Heart right ventricle (tissue), 16 donors: ENCODE data around the gene AGPAT3. TPM values are rescaled to one million over a fixed set of nuclear protein-coding genes. Genes with fewer than 3 reads are reported as not detected.

Source experiments
- ATAC-seq, 8 donors: fragments of 200-7000 bp; cut with Tn5 transposase; one replicate each; pipeline ENCODE4 v1.9.1; 2020; ENCODE audit warnings: mild to moderate bottlenecking in 8 of 8, moderate library complexity in 8 of 8, moderate number of reproducible peaks in 1 of 8
- DNase-seq, 2 donors: peaks; one replicate each; pipeline ENCODE4 v3.0.0-alpha.2; 2020
- H3K27ac ChIP-seq, 10 donors: fragments of 200-600 bp; sonication (generic) in 2 of 10; one replicate each; pipeline versions ENCODE4 v1.5.0 to v1.8.0; 2020 to 2022; ENCODE audit warnings: mild to moderate bottlenecking in 3 of 10
- H3K27me3 ChIP-seq, 7 donors: fragments of 200-600 bp; one replicate each; pipeline ENCODE4 v1.8.0; 2021 to 2022; ENCODE audit warnings: mild to moderate bottlenecking in 2 of 7
- H3K36me3 ChIP-seq, 9 donors: fragments of 200-600 bp; sonication (generic) in 1 of 9; one replicate each; pipeline versions ENCODE4 v1.5.0 to v1.8.0; 2020 to 2022; ENCODE audit warnings: mild to moderate bottlenecking in 2 of 9
- H3K4me1 ChIP-seq, 9 donors: fragments of 200-600 bp; sonication (generic) in 1 of 9; one replicate each; pipeline versions ENCODE4 v1.5.0 to v1.8.0; 2020 to 2022; ENCODE audit warnings: mild to moderate bottlenecking in 4 of 9
- H3K4me3 ChIP-seq, 10 donors: fragments of 200-600 bp; sonication (generic) in 2 of 10; one replicate each; pipeline versions ENCODE4 v1.5.0 to v1.8.0; 2020 to 2022; ENCODE audit warnings: mild to moderate bottlenecking in 7 of 10, moderate library complexity in 2 of 10
- H3K9me3 ChIP-seq, 11 donors: fragments of 200-600 bp in 10 of 11; sonication (generic) in 2 of 11; one replicate each; pipeline versions ENCODE4 v1.5.0 to v1.8.0; 2013 to 2022; ENCODE audit warnings: mild to moderate bottlenecking in 2 of 11, control low read depth in 1 of 11, moderate library complexity in 1 of 11
- WGBS, 2 donors: extraction: QIAGEN DNeasy Blood & Tissue Kit; methylation state at CpG; one replicate each; pipeline ENCODE4 v1.1.7; 2013; ENCODE audit warnings: inconsistent platforms in 1 of 2; 5-methylcytosine and 5-hydroxymethylcytosine counted together
- intact Hi-C, 10 donors: fragments of 100-400 bp; cut with DNase I; formaldehyde crosslinking; loops; one replicate each; pipeline versions ENCODE4 v1.11.1 to v1.14.2; 2022
- polyA plus RNA-seq, 2 donors: library from polyadenylated mRNA; stranded (reverse); fragments of 200-250 nt; gene quantifications; one replicate each; pipeline ENCODE4 v1.2.3, GENCODE V29; 2013
- total RNA-seq, 10 donors: library from RNA; stranded (reverse); fragmentation: NEBNext Ultra II Directional in 3 of 10; extraction: Animal tissue kit (Norgen Biotek cat#: 25700) in 3 of 10; gene quantifications; one replicate each; pipeline versions ENCODE4 v1.2.1 to v1.2.4, GENCODE V29; 2021 to 2023
- TF ChIP-seq, protein P1 (sequence below), 9 donors: fragments of 200-600 bp; sonication (generic) in 2 of 9; IDR thresholded peaks; one replicate each; pipeline versions ENCODE4 v1.5.0 to v1.8.0; 2021 to 2022; ENCODE audit warnings: antibody characterized with exemption in 9 of 9, mild to moderate bottlenecking in 5 of 9, moderate library complexity in 1 of 9
- donor health status: Arrhythmogenic right ventricular cardiomyopathy.
- donor health status: ischemic (EF 13 %, LVEDD 7.1; RV severe dilation, severe dysfunction).
- donor health status: healthy with polysubstance abuse.
- donor health status: DM: no; HTN: yes; CAD: no.
- donor health status: DM: no; HTN: no; CAD: no.
- donor health status: ischemic (EF 25% LVEDD 6.9; RV normal size, moderate dysfunction).
- donor health status: ischemic (EF 25% LVEDD 5.7; RV mildly dilated, moderate dysfunction).
- donor health status: healthy.
- donor health status: DM: yes; HTN: yes; CAD: no.
- donor health status: Ischemic cardiomyopathy.
- donor health status: ischemic (EF 35%, LVEDD 5.7; RV mildly dilated, moderate dysfunction).
- donor health status: nonischemic (EF 11% LVEDD 7.7; RV severe dilation, severe dysfunction).
- donor health status: DM: yes; HTN: yes; CAD: no.
- donor health status: PGD.
- donor health status: ischemic (EF 29% LVEDD 5.4; RV normal size, mild dysfunction).
- donor health status: nonischemic (EF 23%, LVEDD 6.1; RV moderate dilation, normal function).

AGPAT3 gene
- total and polyA plus RNA-seq, 12 donors, result 19.7 to 110 (median 65.6) TPM

DNA sequence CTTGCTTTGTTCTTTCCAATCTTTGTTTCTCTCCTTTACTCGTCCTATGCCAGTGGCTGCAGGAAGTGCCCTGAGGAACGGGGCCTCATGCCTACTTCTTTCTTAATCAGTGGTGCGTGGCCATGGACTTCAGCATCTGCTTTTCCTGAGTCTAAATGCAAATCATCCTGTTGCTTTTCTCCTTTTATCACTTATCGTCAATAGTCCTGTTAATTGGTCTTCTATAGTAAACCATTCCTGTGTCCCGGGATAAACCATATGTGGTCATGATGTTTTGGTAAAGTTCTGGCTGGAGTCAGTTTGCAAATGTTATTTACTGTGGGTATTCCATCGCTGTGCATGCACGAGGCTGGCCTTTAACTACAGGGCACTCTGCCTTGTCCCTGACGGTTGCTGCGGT is 47.5 kb downstream of the AGPAT3 start:
- H3K9me3 ChIP-seq, result peaks cover 0 to 18% (median 9%) of the 10 kb centered on the region in 11 donors
- intact Hi-C loops, result no loop called here
- peaks cover 7 to 68% (median 39%) of the 10 kb centered on the region in 9 donors for H3K4me1 ChIP-seq
- peak overlapping the region in 3 of 10 donors; percentile 28 to 59 (median 33) for H3K27ac ChIP-seq
- DNase-seq (no peak), ATAC-seq (no peak)
- H3K27me3 ChIP-seq, result no peaks in the 10 kb centered on the region
- TF ChIP-seq, protein P1, sequence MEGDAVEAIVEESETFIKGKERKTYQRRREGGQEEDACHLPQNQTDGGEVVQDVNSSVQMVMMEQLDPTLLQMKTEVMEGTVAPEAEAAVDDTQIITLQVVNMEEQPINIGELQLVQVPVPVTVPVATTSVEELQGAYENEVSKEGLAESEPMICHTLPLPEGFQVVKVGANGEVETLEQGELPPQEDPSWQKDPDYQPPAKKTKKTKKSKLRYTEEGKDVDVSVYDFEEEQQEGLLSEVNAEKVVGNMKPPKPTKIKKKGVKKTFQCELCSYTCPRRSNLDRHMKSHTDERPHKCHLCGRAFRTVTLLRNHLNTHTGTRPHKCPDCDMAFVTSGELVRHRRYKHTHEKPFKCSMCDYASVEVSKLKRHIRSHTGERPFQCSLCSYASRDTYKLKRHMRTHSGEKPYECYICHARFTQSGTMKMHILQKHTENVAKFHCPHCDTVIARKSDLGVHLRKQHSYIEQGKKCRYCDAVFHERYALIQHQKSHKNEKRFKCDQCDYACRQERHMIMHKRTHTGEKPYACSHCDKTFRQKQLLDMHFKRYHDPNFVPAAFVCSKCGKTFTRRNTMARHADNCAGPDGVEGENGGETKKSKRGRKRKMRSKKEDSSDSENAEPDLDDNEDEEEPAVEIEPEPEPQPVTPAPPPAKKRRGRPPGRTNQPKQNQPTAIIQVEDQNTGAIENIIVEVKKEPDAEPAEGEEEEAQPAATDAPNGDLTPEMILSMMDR (IDR thresholded peaks at IDR 0.05), result no peak
- H3K4me3 ChIP-seq, result no peak overlapping the region
- 88 to 89% methylated on average over 9 of the region's 9 CpGs for WGBS, 2 donors
- peaks cover 0 to 7% (median 0%) of the 10 kb centered on the region in 9 donors for H3K36me3 ChIP-seq

DNA sequence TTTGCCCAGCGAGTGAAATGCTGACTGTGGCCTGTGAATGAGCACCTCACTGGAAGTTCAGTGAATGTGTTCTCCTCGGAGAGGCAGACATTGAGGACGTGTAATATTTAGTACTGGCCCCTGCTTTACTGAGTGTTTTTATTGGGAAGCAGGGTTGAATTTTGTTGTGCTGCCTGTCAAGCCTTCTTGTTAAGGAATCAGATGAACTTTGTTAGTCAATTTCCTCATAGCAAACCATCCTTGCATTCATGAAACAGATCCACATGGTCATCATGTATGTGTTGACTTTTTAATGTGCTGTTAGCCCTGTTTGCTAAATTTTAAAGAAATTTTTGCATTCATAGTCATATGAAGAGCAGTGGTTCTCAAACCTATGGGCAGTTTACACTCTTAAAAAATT is 47.9 kb downstream of the AGPAT3 start:
- intact Hi-C loops, result no loop called here
- no peak for DNase-seq
- no peak overlapping the region for H3K4me3 ChIP-seq
- ATAC-seq, result no peak
- H3K27me3 ChIP-seq, result no peaks in the 10 kb centered on the region
- peaks cover 0 to 18% (median 9%) of the 10 kb centered on the region in 11 donors for H3K9me3 ChIP-seq
- TF ChIP-seq, protein P1 (IDR thresholded peaks at IDR 0.05), result no peak
- WGBS, 2 donors, result 97 to 98% methylated on average over 3 of the region's 3 CpGs
- H3K36me3 ChIP-seq, result peaks cover 0 to 3% (median 0%) of the 10 kb centered on the region in 9 donors
- peak overlapping the region in 1 of 10 donors; percentile 74 for H3K27ac ChIP-seq
- peaks cover 7 to 66% (median 38%) of the 10 kb centered on the region in 9 donors for H3K4me1 ChIP-seq

DNA sequence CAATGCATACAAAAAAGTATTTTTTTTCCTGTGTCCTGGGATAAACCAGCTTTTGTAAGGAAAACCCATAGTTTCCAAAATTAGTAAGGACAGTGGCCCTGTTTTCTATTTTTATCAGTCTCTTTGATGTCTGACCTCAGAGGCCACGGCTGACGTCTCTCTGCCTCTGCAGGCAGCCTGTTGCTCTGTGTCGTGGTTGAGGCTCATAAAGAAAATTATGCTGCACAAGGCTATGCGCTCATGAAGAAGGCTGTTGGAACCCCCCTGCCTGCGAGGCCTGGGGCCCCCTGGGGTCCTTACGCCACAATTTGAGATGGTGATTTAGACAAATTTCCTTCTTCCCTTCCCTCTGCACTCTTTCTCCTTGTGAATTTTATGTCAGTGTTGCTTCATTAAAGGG is 48.9 kb downstream of the AGPAT3 start:
- H3K27ac ChIP-seq, result peak overlapping the region in 6 of 10 donors; percentile 10 to 74 (median 48)
- peaks cover 7 to 70% (median 40%) of the 10 kb centered on the region in 9 donors for H3K4me1 ChIP-seq
- TF ChIP-seq, protein P1 (IDR thresholded peaks at IDR 0.05), result no peak
- no peaks in the 10 kb centered on the region for H3K27me3 ChIP-seq
- intact Hi-C loops, result no loop called here
- peaks cover 0 to 18% (median 9%) of the 10 kb centered on the region in 11 donors for H3K9me3 ChIP-seq
- H3K36me3 ChIP-seq, result no peaks in the 10 kb centered on the region
- no peak overlapping the region for H3K4me3 ChIP-seq
- DNase-seq (peak in 1 of 2 donors; percentile 61), ATAC-seq (peak; percentile 51 to 77 (median 60))
- WGBS, 2 donors, result 40 to 47% methylated on average over 6 of the region's 6 CpGs

DNA sequence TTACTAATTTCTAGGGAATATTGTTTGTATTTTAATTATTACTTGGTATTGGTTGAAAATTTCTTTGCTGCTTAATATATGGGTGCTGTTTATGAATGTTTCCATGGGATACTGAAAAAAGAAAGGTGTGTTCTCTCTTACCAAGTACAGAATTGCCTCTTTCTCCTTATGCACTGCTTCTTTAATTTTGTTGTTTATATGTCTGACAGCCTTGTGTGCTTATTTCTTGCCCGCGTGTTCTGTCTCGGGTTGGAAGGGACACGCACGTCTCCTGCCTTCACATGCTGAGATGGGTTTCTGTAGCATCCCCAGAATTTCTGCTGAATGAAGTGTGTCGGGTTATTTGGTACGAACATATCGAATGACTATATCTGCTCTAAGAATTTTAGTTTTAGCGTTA is 51.1 kb downstream of the AGPAT3 start:
- no peak overlapping the region for H3K4me3 ChIP-seq
- no peak for DNase-seq
- ATAC-seq, result no peak
- H3K4me1 ChIP-seq, result peaks cover 7 to 66% (median 34%) of the 10 kb centered on the region in 9 donors
- no peaks in the 10 kb centered on the region for H3K27me3 ChIP-seq
- no peak overlapping the region for H3K27ac ChIP-seq
- TF ChIP-seq, protein P1 (IDR thresholded peaks at IDR 0.05), result no peak
- no peaks in the 10 kb centered on the region for H3K36me3 ChIP-seq
- 75 to 88% methylated on average over 9 of the region's 9 CpGs for WGBS, 2 donors
- H3K9me3 ChIP-seq, result peaks cover 0 to 18% (median 9%) of the 10 kb centered on the region in 11 donors
- intact Hi-C loops, result loop anchor here in 1 of 10 donors (2.0 kb wide), 1 partner anchor 45 kb away; no protein-coding TSS in a partner anchor
